Measurements from ENCODE around the gene MED12L. TPM values are rescaled to one million over a fixed set of nuclear protein-coding genes. Genes with fewer than 3 reads are reported as not detected.

Gene MED12L
- total RNA-seq, 2 donors from 2014 or later = 15.5 to 28.9 TPM

DNA sequence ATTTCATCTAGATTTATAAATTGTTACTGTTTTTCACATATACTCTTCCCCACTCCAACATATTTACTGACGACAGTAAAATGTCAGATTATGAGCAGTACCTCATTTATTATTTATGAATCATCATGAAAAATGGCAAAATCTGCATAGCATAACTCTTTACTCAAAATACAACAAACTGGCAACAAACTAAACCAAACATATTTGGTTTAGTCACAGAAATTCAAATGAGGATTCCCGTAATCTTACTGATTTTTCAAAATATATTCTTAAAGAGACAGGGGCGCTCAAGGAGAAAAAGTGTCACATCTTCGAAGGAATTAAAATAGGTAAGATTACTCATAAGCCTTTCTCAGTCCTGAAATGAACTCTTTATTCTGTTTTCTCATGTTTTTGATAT is 234.2 kb downstream of the MED12L start:
- Mint-ChIP-seq H3K36me3 (ENCODE audit: low read depth) (no peaks in the 10 kb centered on the region), H3K27me3 (ENCODE audit: insufficient read depth) (no peaks in the 10 kb centered on the region), H3K9me3 (no peaks in the 10 kb centered on the region), H3K4me1 (peaks cover 31% of the 10 kb centered on the region), H3K4me3 (no peak overlapping the region), H3K27ac (no peak overlapping the region)
- no peak overlapping the region for H3K9ac ChIP-seq (ENCODE audit: extremely low read depth, low read length, poor library complexity, severe bottlenecking)
- 98 to 100% methylated on average over 2 to 4 of the region's 4 CpGs for WGBS, 2 experiments (ENCODE audit: insufficient coverage in 1 of 2, insufficient read length in 1 of 2)
- H3K4me1 ChIP-seq (ENCODE audit: control insufficient read depth, insufficient read depth, low read length) = peaks cover 9% of the 10 kb centered on the region
- H3K9me3 ChIP-seq (ENCODE audit: control insufficient read depth, low read length) = no peaks in the 10 kb centered on the region
- no peak for DNase-seq
- no peak overlapping the region for H3K27ac ChIP-seq (ENCODE audit: low read depth, low read length)
- no peak overlapping the region for H3K4me3 ChIP-seq (ENCODE audit: low read length)
- no peaks in the 10 kb centered on the region for H3K27me3 ChIP-seq (ENCODE audit: control insufficient read depth, insufficient read depth, low read length, poor library complexity, severe bottlenecking)
- H3K36me3 ChIP-seq (ENCODE audit: control insufficient read depth, insufficient read depth, low read length) = no peaks in the 10 kb centered on the region
- TF ChIP-seq, protein P1, sequence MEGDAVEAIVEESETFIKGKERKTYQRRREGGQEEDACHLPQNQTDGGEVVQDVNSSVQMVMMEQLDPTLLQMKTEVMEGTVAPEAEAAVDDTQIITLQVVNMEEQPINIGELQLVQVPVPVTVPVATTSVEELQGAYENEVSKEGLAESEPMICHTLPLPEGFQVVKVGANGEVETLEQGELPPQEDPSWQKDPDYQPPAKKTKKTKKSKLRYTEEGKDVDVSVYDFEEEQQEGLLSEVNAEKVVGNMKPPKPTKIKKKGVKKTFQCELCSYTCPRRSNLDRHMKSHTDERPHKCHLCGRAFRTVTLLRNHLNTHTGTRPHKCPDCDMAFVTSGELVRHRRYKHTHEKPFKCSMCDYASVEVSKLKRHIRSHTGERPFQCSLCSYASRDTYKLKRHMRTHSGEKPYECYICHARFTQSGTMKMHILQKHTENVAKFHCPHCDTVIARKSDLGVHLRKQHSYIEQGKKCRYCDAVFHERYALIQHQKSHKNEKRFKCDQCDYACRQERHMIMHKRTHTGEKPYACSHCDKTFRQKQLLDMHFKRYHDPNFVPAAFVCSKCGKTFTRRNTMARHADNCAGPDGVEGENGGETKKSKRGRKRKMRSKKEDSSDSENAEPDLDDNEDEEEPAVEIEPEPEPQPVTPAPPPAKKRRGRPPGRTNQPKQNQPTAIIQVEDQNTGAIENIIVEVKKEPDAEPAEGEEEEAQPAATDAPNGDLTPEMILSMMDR (conservative IDR thresholded peaks at IDR 0.05) = no peak

DNA sequence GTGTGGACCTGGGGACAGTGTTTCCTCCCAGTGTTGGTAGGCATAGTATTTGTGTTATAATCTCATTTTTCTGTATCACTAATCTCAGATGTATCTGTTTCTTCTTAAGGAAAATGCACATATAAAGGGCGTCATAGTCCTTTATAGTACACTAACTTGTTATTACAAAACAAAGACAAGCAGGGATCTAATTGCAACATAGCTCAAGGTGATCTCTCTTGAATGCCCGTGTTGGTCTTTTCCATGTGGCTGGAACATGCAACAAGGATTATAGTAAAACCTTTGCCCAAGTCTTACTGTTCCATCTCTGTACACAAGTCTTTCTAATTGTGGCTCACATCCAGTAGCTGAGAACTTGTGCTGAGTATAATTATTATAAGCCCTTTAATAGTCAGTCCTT is 234.7 kb downstream of the MED12L start:
- H3K9me3 ChIP-seq (ENCODE audit: control insufficient read depth, low read length) = no peaks in the 10 kb centered on the region
- TF ChIP-seq, protein P1 (conservative IDR thresholded peaks at IDR 0.05) = no peak
- H3K36me3 Mint-ChIP-seq (ENCODE audit: low read depth) = no peaks in the 10 kb centered on the region
- H3K4me3 ChIP-seq (ENCODE audit: low read length) = no peak overlapping the region
- H3K27ac ChIP-seq (ENCODE audit: low read depth, low read length) = no peak overlapping the region
- no peak for DNase-seq
- peaks cover 27% of the 10 kb centered on the region for H3K4me1 Mint-ChIP-seq
- H3K9ac ChIP-seq (ENCODE audit: extremely low read depth, low read length, poor library complexity, severe bottlenecking) = no peak overlapping the region
- no peak overlapping the region for H3K27ac Mint-ChIP-seq
- peaks cover 4% of the 10 kb centered on the region for H3K4me1 ChIP-seq (ENCODE audit: control insufficient read depth, insufficient read depth, low read length)
- 93 to 96% methylated on average over 2 of the region's 2 CpGs for WGBS, 2 experiments (ENCODE audit: insufficient coverage in 1 of 2, insufficient read length in 1 of 2)
- no peaks in the 10 kb centered on the region for H3K27me3 ChIP-seq (ENCODE audit: control insufficient read depth, insufficient read depth, low read length, poor library complexity, severe bottlenecking)
- H3K27me3 Mint-ChIP-seq (ENCODE audit: insufficient read depth) = no peaks in the 10 kb centered on the region
- no peaks in the 10 kb centered on the region for H3K9me3 Mint-ChIP-seq
- no peak overlapping the region for H3K4me3 Mint-ChIP-seq
- H3K36me3 ChIP-seq (ENCODE audit: control insufficient read depth, insufficient read depth, low read length) = no peaks in the 10 kb centered on the region

DNA sequence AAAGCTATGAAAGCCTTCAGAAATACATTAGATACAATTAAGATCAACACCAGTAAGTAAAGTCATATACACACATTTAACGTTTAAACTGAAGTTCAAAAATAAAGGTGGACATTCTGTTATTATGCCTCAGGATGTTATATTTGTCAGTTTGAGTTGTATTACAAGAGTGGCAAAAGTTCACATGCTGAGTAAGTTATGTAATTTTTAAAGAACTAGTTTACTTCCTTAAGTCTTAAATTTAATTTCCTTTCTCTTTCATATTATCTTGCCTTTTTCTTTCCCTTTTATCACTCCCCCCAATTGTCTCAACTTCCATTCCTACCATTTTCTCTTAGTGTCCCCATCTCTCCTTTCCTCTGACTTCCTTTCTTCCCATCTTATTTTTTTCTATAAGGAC is 236.1 kb downstream of the MED12L start:
- TF ChIP-seq, protein P1 (conservative IDR thresholded peaks at IDR 0.05) = no peak
- Histone ChIP-seq H3K9me3 (ENCODE audit: control insufficient read depth, low read length) (no peaks in the 10 kb centered on the region), H3K4me3 (ENCODE audit: low read length) (no peak overlapping the region), H3K4me1 (ENCODE audit: control insufficient read depth, insufficient read depth, low read length) (no peaks in the 10 kb centered on the region), H3K27ac (ENCODE audit: low read depth, low read length) (no peak overlapping the region), H3K9ac (ENCODE audit: extremely low read depth, low read length, poor library complexity, severe bottlenecking) (no peak overlapping the region), H3K27me3 (ENCODE audit: control insufficient read depth, insufficient read depth, low read length, poor library complexity, severe bottlenecking) (no peaks in the 10 kb centered on the region), H3K36me3 (ENCODE audit: control insufficient read depth, insufficient read depth, low read length) (no peaks in the 10 kb centered on the region)
- no peaks in the 10 kb centered on the region for H3K9me3 Mint-ChIP-seq
- WGBS, 2 experiments (ENCODE audit: insufficient coverage in 1 of 2, insufficient read length in 1 of 2) = 100% methylated on average over 1 of the region's 1 CpG; no CpG with 5 or more reads in 1 of the 2 experiments
- no peaks in the 10 kb centered on the region for H3K36me3 Mint-ChIP-seq (ENCODE audit: low read depth)
- peaks cover 13% of the 10 kb centered on the region for H3K4me1 Mint-ChIP-seq
- no peak for DNase-seq
- H3K27ac Mint-ChIP-seq = no peak overlapping the region
- H3K27me3 Mint-ChIP-seq (ENCODE audit: insufficient read depth) = no peaks in the 10 kb centered on the region
- H3K4me3 Mint-ChIP-seq = no peak overlapping the region
